ENCODE data around the gene TBR1. TPM values are rescaled to one million over a fixed set of nuclear protein-coding genes. Genes with fewer than 3 reads are reported as not detected.

The TBR1 gene
- total and polyA plus RNA-seq, 10 of the 15 experiments (the other 5 are each of a cell fraction or from before 2014, with no cell fraction given) = 0.01 TPM; not detected in 9

- H3K36me3 ChIP-seq (ENCODE audit: control insufficient read depth in 2 of 2, insufficient read depth in 2 of 2, low read length in 1 of 2) = no peaks in the 10 kb centered on the region
- no peak overlapping the region for H3K27ac ChIP-seq (ENCODE audit: control insufficient read depth, insufficient read depth)
- ChIA-PET SMC1A (ENCODE audit: uncharacterized antibody, unreplicated experiment) (no interaction called here), RAD21 (ENCODE audit: unreplicated experiment) (no interaction called here), POLR2A (no interaction called here), CTCF (no interaction called here)
- ATAC-seq = no peak
- intact Hi-C loops (cut with micrococcal nuclease; ENCODE audit: unreplicated experiment) = no loop called here
- H3K27me3 ChIP-seq (replicated peaks in 1 of 2; ENCODE audit: control insufficient read depth in 2 of 2, insufficient read depth in 2 of 2, low read length in 1 of 2) = no peaks in the 10 kb centered on the region
- no peak overlapping the region for H3K9ac ChIP-seq (ENCODE audit: control insufficient read depth, insufficient read depth, low read length)
- in situ Hi-C loops (cut with MboI) = no loop called here
- H3K9me3 ChIP-seq (replicated peaks; ENCODE audit: control insufficient read depth, insufficient read depth, low read length) = no peaks in the 10 kb centered on the region; the same call in 2 of the 3 replicates
- H3K79me2 ChIP-seq (ENCODE audit: control insufficient read depth, insufficient read depth, low read length) = no peaks in the 10 kb centered on the region
- H2AFZ ChIP-seq (ENCODE audit: control insufficient read depth, low read depth, low read length) = no peak overlapping the region
- WGBS (ENCODE audit: insufficient coverage, insufficient replicate concordance, low lambda C conversion rate, missing lambda C conversion rate) = 65% methylated on average over 2 of the region's 2 CpGs
- H3K4me3 ChIP-seq = no peak overlapping the region
- no peaks in the 10 kb centered on the region for H4K20me1 ChIP-seq (ENCODE audit: control insufficient read depth, insufficient read depth)
- no TSS peak for BruUV-seq (replicated peaks)
- no peak for FAIRE-seq
- TF ChIP-seq JUND (IDR thresholded peaks at IDR 0.05; ENCODE audit: low read depth, low read length) (no peak), ZNF622 (IDR thresholded peaks at IDR 0.05) (no peak), MTA2 (IDR thresholded peaks at IDR 0.05; ENCODE audit: low read depth) (no peak), CUX1 (IDR thresholded peaks at IDR 0.05; ENCODE audit: insufficient replicate concordance, low read depth, low read length) (no peak), CEBPB (IDR thresholded peaks at IDR 0.05; ENCODE audit: borderline replicate concordance in 1 of 2, low read depth in 2 of 2, low read length in 2 of 2) (no peak), USF2 (IDR thresholded peaks at IDR 0.05; ENCODE audit: borderline replicate concordance, low read depth, low read length) (no peak), IKZF1 (conservative IDR thresholded peaks at IDR 0.05) (no peak), SP1 (IDR thresholded peaks at IDR 0.05; ENCODE audit: low read depth, low read length) (no peak), POLR2AphosphoS5 (IDR thresholded peaks at IDR 0.05; ENCODE audit: low read length) (no peak), POLR2A (IDR thresholded peaks at IDR 0.05; ENCODE audit: low read depth, low read length) (no peak), SMAD5 (IDR thresholded peaks at IDR 0.05; ENCODE audit: low read depth) (no peak), NKRF (conservative IDR thresholded peaks at IDR 0.05) (no peak), TCF7 (IDR thresholded peaks at IDR 0.05; ENCODE audit: borderline replicate concordance) (no peak), LARP7 (IDR thresholded peaks at IDR 0.05) (no peak)
- DNase-seq (ENCODE audit: low read depth, low spot score) = no peak
- H3K4me1 ChIP-seq (ENCODE audit: control insufficient read depth, insufficient read depth, low read length) = no peaks in the 10 kb centered on the region
- no peak overlapping the region for H3K4me2 ChIP-seq (ENCODE audit: control insufficient read depth, insufficient read depth)
These were observed 58.8 kb downstream of the TBR1 start for GRCh38 chr2:161474920-161475319.

All from GM12878 (cell line).